Peyer's patch (tissue), 4 donors: ENCODE measurements around the gene EXOSC5.
"Not testable (repeated sequence)": the region's sequence is repeated elsewhere in the genome, so short reads cannot be mapped to it uniquely, and the experiment has no call there.

Experiments
- CTCF ChIP-seq, 6 experiments: fragments of 450-650 bp in 4 of 6; fragments of 200-600 bp in 2 of 6; sonication (generic) in 1 of 6; IDR thresholded peaks; one replicate each; pipeline ENCODE4 v1.5.1; 2017 to 2019; ENCODE audit warnings: antibody characterized with exemption in 6 of 6, mild to moderate bottlenecking in 3 of 6, moderate library complexity in 1 of 6
- POLR2A ChIP-seq, 2 donors: fragments of 450-650 bp; IDR thresholded peaks; one replicate each; pipeline ENCODE4 v1.5.1; 2017; ENCODE audit warnings: antibody characterized with exemption in 2 of 2, mild to moderate bottlenecking in 2 of 2, moderate library complexity in 2 of 2

- TF ChIP-seq CTCF, POLR2A (IDR thresholded peaks at IDR 0.05): not testable (repeated sequence)
Measured at GRCh38 chr19:41408846-41409245, 11.7 kb upstream of the EXOSC5 start.
